Neural progenitor cell (in vitro differentiated cells): ENCODE results near the gene ANP32E. TPM values are rescaled to one million over a fixed set of nuclear protein-coding genes. Genes with fewer than 3 reads are reported as not detected.

Experiments
- DNase-seq: peaks from one replicate; pipeline ENCODE4 v3.0.0-alpha.2; 2016; ENCODE audit warnings: low spot score
- H2AFZ ChIP-seq: fragments of 200-600 bp; sonication (generic); replicated peaks from 2 replicates; pipeline ENCODE4 v1.6.1; 2016; ENCODE audit warnings: antibody characterized with exemption
- H3F3A ChIP-seq: fragments of 200-600 bp; sonication (generic); 2 replicates; pipeline ENCODE4 v1.6.1; 2016; ENCODE audit warnings: antibody characterized with exemption, low read depth
- H3K27ac ChIP-seq: fragments of 200-600 bp; sonication (generic); 2 replicates; pipeline ENCODE4 v1.5.1; 2016; ENCODE audit warnings: mild to moderate bottlenecking
- H3K27me3 ChIP-seq: fragments of 200-600 bp; sonication (generic); 2 replicates; pipeline ENCODE4 v1.6.1; 2016; ENCODE audit warnings: mild to moderate bottlenecking, moderate library complexity
- H3K36me3 ChIP-seq: fragments of 200-600 bp; sonication (generic); 2 replicates; pipeline ENCODE4 v1.5.1; 2016
- H3K4me1 ChIP-seq: fragments of 200-600 bp; sonication (generic); 2 replicates; pipeline ENCODE4 v1.6.1; 2016; ENCODE audit warnings: mixed run types
- H3K4me2 ChIP-seq: fragments of 200-600 bp; sonication (generic); 2 replicates; pipeline ENCODE4 v1.6.1; 2016
- H3K4me3 ChIP-seq: fragments of 200-600 bp; sonication (generic); 2 replicates; pipeline ENCODE4 v1.5.1; 2016
- H3K79me2 ChIP-seq: fragments of 200-600 bp; sonication (generic); 2 replicates; pipeline ENCODE4 v1.6.1; 2016; ENCODE audit warnings: low read depth
- H3K9ac ChIP-seq: fragments of 200-600 bp; sonication (generic); 2 replicates; pipeline ENCODE4 v1.6.1; 2016
- H3K9me3 ChIP-seq: fragments of 200-600 bp; sonication (generic); 2 replicates; pipeline ENCODE4 v1.5.1; 2016; ENCODE audit warnings: low read depth
- H4K20me1 ChIP-seq: fragments of 200-600 bp; sonication (generic); 2 replicates; pipeline ENCODE4 v1.6.1; 2016; ENCODE audit warnings: low read depth
- H3K27ac Mint-ChIP-seq: 3 replicates; pipeline ENCODE4 v1.8.0; 2021; ENCODE audit warnings: mixed read lengths
- H3K27me3 Mint-ChIP-seq: 2 replicates; pipeline ENCODE4 v1.8.0; 2022; ENCODE audit warnings: low read depth, mild to moderate bottlenecking, inconsistent platforms, moderate library complexity, mixed read lengths; ENCODE audit not compliant: insufficient read depth
- H3K36me3 Mint-ChIP-seq: 3 replicates; pipeline ENCODE4 v1.8.0; 2021; ENCODE audit warnings: mixed read lengths
- H3K4me1 Mint-ChIP-seq: 3 replicates; pipeline ENCODE4 v1.8.0; 2021; ENCODE audit warnings: mixed read lengths
- H3K4me3 Mint-ChIP-seq: 3 replicates; pipeline ENCODE4 v1.8.0; 2021; ENCODE audit warnings: mild to moderate bottlenecking, moderate library complexity, mixed read lengths
- H3K9me3 Mint-ChIP-seq: 3 replicates; pipeline ENCODE4 v1.8.0; 2020; ENCODE audit warnings: mixed read lengths
- EZH2 ChIP-seq: fragments of 200-600 bp; sonication (generic); IDR thresholded peaks from 2 replicates; pipeline ENCODE4 v1.6.1; 2017; ENCODE audit warnings: antibody characterized with exemption, mild to moderate bottlenecking, moderate library complexity
- EZH2phosphoT487 ChIP-seq: fragments of 200-600 bp; sonication (generic); IDR thresholded peaks from 2 replicates; pipeline ENCODE4 v1.6.1; 2017; ENCODE audit warnings: antibody characterized with exemption
- total RNA-seq: library from RNA; depleted of rRNA; stranded (reverse); fragments of >200 nt; gene quantifications from 2 replicates; pipeline ENCODE4 v1.2.3, GENCODE V29; 2015; ENCODE audit warnings: low replicate concordance
- TF ChIP-seq, protein P1 (sequence below): fragments of 200-600 bp; sonication (generic); IDR thresholded peaks from 2 replicates; pipeline ENCODE4 v1.5.1; 2017; ENCODE audit warnings: antibody characterized with exemption, mild to moderate bottlenecking

ANP32E gene
- total RNA-seq, 1 donor from 2014 or later, result 201 TPM

DNA sequence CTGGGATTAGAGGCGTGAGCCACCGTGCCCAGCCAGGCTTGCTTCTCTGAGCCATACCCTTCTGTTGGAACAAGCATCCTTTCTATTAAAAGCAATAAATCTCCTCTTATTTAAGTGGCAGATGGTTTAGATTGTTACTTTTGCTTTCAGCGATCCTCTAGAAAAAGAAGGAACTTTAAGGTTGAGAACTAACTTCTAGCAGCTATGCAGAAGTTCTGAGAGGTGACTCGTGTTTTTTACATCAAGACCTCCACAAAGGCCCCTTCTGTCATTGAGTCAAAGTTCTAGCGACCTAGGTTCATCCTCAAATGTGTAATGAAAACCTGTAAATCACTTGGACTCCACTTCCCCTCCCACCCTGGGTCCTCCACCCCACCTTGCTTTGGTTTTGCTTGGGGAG is 55.4 kb downstream of the ANP32E start:
- no peak for DNase-seq
- Mint-ChIP-seq H3K4me1 (peaks cover 12% of the 10 kb centered on the region), H3K4me3 (no peak overlapping the region), H3K9me3 (no peaks in the 10 kb centered on the region), H3K36me3 (no peaks in the 10 kb centered on the region), H3K27me3 (peaks cover 4% of the 10 kb centered on the region), H3K27ac (no peak overlapping the region)
- H3K4me2 ChIP-seq, result no peak overlapping the region
- no peaks in the 10 kb centered on the region for H3K27me3 ChIP-seq
- TF ChIP-seq, protein P1, sequence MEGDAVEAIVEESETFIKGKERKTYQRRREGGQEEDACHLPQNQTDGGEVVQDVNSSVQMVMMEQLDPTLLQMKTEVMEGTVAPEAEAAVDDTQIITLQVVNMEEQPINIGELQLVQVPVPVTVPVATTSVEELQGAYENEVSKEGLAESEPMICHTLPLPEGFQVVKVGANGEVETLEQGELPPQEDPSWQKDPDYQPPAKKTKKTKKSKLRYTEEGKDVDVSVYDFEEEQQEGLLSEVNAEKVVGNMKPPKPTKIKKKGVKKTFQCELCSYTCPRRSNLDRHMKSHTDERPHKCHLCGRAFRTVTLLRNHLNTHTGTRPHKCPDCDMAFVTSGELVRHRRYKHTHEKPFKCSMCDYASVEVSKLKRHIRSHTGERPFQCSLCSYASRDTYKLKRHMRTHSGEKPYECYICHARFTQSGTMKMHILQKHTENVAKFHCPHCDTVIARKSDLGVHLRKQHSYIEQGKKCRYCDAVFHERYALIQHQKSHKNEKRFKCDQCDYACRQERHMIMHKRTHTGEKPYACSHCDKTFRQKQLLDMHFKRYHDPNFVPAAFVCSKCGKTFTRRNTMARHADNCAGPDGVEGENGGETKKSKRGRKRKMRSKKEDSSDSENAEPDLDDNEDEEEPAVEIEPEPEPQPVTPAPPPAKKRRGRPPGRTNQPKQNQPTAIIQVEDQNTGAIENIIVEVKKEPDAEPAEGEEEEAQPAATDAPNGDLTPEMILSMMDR, result no peak
- TF ChIP-seq EZH2phosphoT487, result no peak
- TF ChIP-seq EZH2, result no peak
- no peaks in the 10 kb centered on the region for H4K20me1 ChIP-seq
- H3K36me3 ChIP-seq, result no peaks in the 10 kb centered on the region
- peaks cover 6% of the 10 kb centered on the region for H3K4me1 ChIP-seq
- no peaks in the 10 kb centered on the region for H3K79me2 ChIP-seq
- H3K9ac ChIP-seq, result no peak overlapping the region
- no peak overlapping the region for H3K27ac ChIP-seq
- no peak overlapping the region for H3K4me3 ChIP-seq
- no peaks in the 10 kb centered on the region for H3F3A ChIP-seq
- no peaks in the 10 kb centered on the region for H3K9me3 ChIP-seq
- H2AFZ ChIP-seq, result no peak overlapping the region

DNA sequence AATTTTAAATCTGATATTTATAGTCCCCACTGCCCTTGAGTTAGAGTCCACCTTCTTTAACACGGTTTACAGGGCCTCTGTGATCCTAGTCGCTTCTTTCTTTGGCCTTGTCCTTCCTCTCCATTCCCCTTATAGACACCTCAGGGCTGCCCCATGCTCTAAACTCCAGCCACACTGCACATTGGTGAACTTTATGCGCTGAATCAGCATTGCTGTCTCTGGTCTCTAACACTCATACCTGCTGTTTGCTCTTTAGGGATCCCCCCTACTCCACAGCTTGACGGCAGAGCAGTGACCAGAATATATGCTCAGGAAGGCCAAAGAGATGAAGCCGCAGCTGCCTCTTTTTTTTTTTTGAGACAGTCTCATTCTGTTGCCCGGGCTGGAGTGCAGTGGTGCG is 56.0 kb downstream of the ANP32E start:
- H3K9ac ChIP-seq, result no peak overlapping the region
- H4K20me1 ChIP-seq, result no peaks in the 10 kb centered on the region
- H3K27me3 ChIP-seq, result no peaks in the 10 kb centered on the region
- H3K4me1 Mint-ChIP-seq, result peaks cover 14% of the 10 kb centered on the region
- H3K36me3 ChIP-seq, result no peaks in the 10 kb centered on the region
- H3K36me3 Mint-ChIP-seq, result no peaks in the 10 kb centered on the region
- H3K9me3 ChIP-seq, result no peaks in the 10 kb centered on the region
- no peak overlapping the region for H3K4me2 ChIP-seq
- no peaks in the 10 kb centered on the region for H3K9me3 Mint-ChIP-seq
- no peaks in the 10 kb centered on the region for H3K79me2 ChIP-seq
- peaks cover 4% of the 10 kb centered on the region for H3K27me3 Mint-ChIP-seq
- DNase-seq, result no peak
- no peaks in the 10 kb centered on the region for H3F3A ChIP-seq
- H3K27ac Mint-ChIP-seq, result peak overlapping the region; percentile 24
- H3K27ac ChIP-seq, result no peak overlapping the region
- peaks cover 6% of the 10 kb centered on the region for H3K4me1 ChIP-seq
- H3K4me3 Mint-ChIP-seq, result no peak overlapping the region
- TF ChIP-seq EZH2 (no peak), EZH2phosphoT487 (no peak)
- TF ChIP-seq, protein P1, result no peak
- no peak overlapping the region for H2AFZ ChIP-seq
- no peak overlapping the region for H3K4me3 ChIP-seq

DNA sequence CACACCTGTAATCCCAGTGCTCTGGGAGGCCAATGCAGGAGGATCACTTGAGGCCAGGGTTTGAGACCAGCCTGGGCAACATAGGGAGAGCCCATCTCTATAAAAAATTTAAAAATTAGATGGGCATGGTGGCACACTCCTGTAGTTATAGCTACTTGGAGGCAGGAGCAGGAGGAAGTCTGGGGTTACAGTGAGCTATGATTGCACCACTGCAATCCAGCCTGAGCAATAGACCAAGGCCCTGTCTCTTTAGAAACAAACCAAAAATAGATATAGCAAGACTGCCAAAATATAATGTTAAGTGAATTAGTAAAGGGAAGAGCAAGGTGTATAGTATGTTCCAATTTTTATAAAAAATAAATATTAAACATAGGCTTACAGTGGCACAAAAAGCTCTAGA is 57.4 kb downstream of the ANP32E start:
- H3K4me3 ChIP-seq, result no peak overlapping the region
- H3K4me2 ChIP-seq, result no peak overlapping the region
- Mint-ChIP-seq H3K36me3 (no peaks in the 10 kb centered on the region), H3K4me3 (no peak overlapping the region), H3K27ac (no peak overlapping the region), H3K27me3 (peaks cover 4% of the 10 kb centered on the region), H3K9me3 (no peaks in the 10 kb centered on the region), H3K4me1 (peaks cover 17% of the 10 kb centered on the region)
- TF ChIP-seq EZH2 (no peak), EZH2phosphoT487 (no peak)
- TF ChIP-seq, protein P1, result no peak
- H2AFZ ChIP-seq, result no peak overlapping the region
- no peaks in the 10 kb centered on the region for H3K79me2 ChIP-seq
- H3F3A ChIP-seq, result no peaks in the 10 kb centered on the region
- H3K9ac ChIP-seq, result no peak overlapping the region
- no peaks in the 10 kb centered on the region for H3K27me3 ChIP-seq
- no peak overlapping the region for H3K27ac ChIP-seq
- H3K4me1 ChIP-seq, result peaks cover 6% of the 10 kb centered on the region
- DNase-seq, result no peak
- no peaks in the 10 kb centered on the region for H4K20me1 ChIP-seq
- H3K36me3 ChIP-seq, result no peaks in the 10 kb centered on the region
- no peaks in the 10 kb centered on the region for H3K9me3 ChIP-seq
